Heart left ventricle (tissue), 16 donors: Measurements from ENCODE around the gene SORCS2. TPM values are rescaled to one million over a fixed set of nuclear protein-coding genes. Genes with fewer than 3 reads are reported as not detected.

ENCODE experiments used
- ATAC-seq, 4 donors: fragments of 200-7000 bp; cut with Tn5 transposase; one replicate each; pipeline ENCODE4 v1.9.1; 2020 to 2022; ENCODE audit warnings: moderate library complexity in 4 of 4, mild to moderate bottlenecking in 3 of 4, moderate number of reproducible peaks in 1 of 4
- DNase-seq, 5 donors: peaks; one replicate each; pipeline ENCODE4 v3.0.0-alpha.2; 2020
- H3K27ac ChIP-seq, 12 donors: fragments of 200-600 bp; sonication (generic) in 4 of 12; one replicate each; pipeline versions ENCODE4 v1.5.0 to v1.8.0; 2016 to 2022; ENCODE audit warnings: mild to moderate bottlenecking in 2 of 12
- H3K27me3 ChIP-seq, 9 donors: fragments of 200-600 bp; sonication (generic) in 2 of 9; one replicate each; pipeline versions ENCODE4 v1.5.1 to v1.8.0; 2016 to 2022; ENCODE audit warnings: mild to moderate bottlenecking in 3 of 9
- H3K36me3 ChIP-seq, 9 donors: fragments of 200-600 bp; sonication (generic) in 2 of 9; one replicate each; pipeline versions ENCODE4 v1.5.0 to v1.8.0; 2018 to 2022; ENCODE audit warnings: mild to moderate bottlenecking in 2 of 9
- H3K4me1 ChIP-seq, 12 donors: fragments of 200-600 bp; sonication (generic) in 4 of 12; one replicate each; pipeline versions ENCODE4 v1.5.0 to v1.8.0; 2016 to 2022; ENCODE audit warnings: mild to moderate bottlenecking in 3 of 12
- H3K4me3 ChIP-seq, 12 donors: fragments of 200-600 bp; sonication (generic) in 4 of 12; one replicate each; pipeline versions ENCODE4 v1.5.0 to v1.8.0; 2017 to 2022; ENCODE audit warnings: mild to moderate bottlenecking in 9 of 12, moderate library complexity in 4 of 12
- H3K9me3 ChIP-seq, 12 donors: fragments of 200-600 bp; sonication (generic) in 4 of 12; one replicate each; pipeline versions ENCODE4 v1.5.0 to v1.8.0; 2016 to 2022; ENCODE audit warnings: mild to moderate bottlenecking in 1 of 12
- POLR2A ChIP-seq, 2 donors: fragments of 450-650 bp; IDR thresholded peaks; one replicate each; pipeline ENCODE4 v1.6.1; 2017; ENCODE audit warnings: antibody characterized with exemption in 2 of 2, mild to moderate bottlenecking in 2 of 2, moderate library complexity in 2 of 2
- WGBS, 4 donors: extraction: QIAGEN DNeasy Blood & Tissue Kit in 2 of 4; methylation state at CpG; one replicate each; pipeline versions ENCODE4 v1.1.5 to v1.1.7; 2013 to 2018; 5-methylcytosine and 5-hydroxymethylcytosine counted together
- intact Hi-C, 10 donors: fragments of 100-400 bp; cut with DNase I; formaldehyde crosslinking; loops; one replicate each; pipeline versions ENCODE4 v1.11.1 to v1.14.2; 2022
- polyA plus RNA-seq, 2 donors: library from polyadenylated mRNA; stranded (reverse); fragments of 200-250 nt; gene quantifications; one replicate each; pipeline ENCODE4 v1.2.3, GENCODE V29; 2013
- total RNA-seq, 9 donors: library from RNA; depleted of rRNA in 2 of 9; stranded (reverse); fragments of >200 nt in 2 of 9; fragmentation: NEBNext Ultra II Directional in 3 of 9; extraction: Animal tissue kit (Norgen Biotek cat#: 25700) in 3 of 9; gene quantifications; one replicate each; pipeline versions ENCODE4 v1.1.0 to v1.2.4, GENCODE V29; 2016 to 2023
- TF ChIP-seq, protein P1 (sequence below), 12 donors: fragments of 200-600 bp; sonication (generic) in 4 of 12; IDR thresholded peaks; one replicate each; pipeline versions ENCODE4 v1.5.0 to v1.8.0; 2018 to 2022; ENCODE audit warnings: antibody characterized with exemption in 12 of 12, mild to moderate bottlenecking in 5 of 12
- donor health status: ischemic (EF 13 %, LVEDD 7.1; RV severe dilation, severe dysfunction).
- donor health status: healthy with polysubstance abuse.
- donor health status: DM: no; HTN: yes; CAD: no.
- donor health status: DM: no; HTN: no; CAD: no.
- donor health status: ischemic (EF 25% LVEDD 6.9; RV normal size, moderate dysfunction).
- donor health status: ischemic (EF 25% LVEDD 5.7; RV mildly dilated, moderate dysfunction).
- donor health status: healthy.
- donor health status: DM: yes; HTN: yes; CAD: no.
- donor health status: ischemic (EF 35%, LVEDD 5.7; RV mildly dilated, moderate dysfunction).
- donor health status: nonischemic (EF 11% LVEDD 7.7; RV severe dilation, severe dysfunction).
- donor health status: DM: yes; HTN: yes; CAD: no.
- donor health status: PGD.
- donor health status: ischemic (EF 29% LVEDD 5.4; RV normal size, mild dysfunction).
- donor health status: nonischemic (EF 23%, LVEDD 6.1; RV moderate dilation, normal function).

Gene SORCS2
- total and polyA plus RNA-seq, 11 donors, result 0.28 to 5.5 (median 2.4) TPM

GRCh38 chr4:7194251-7195140 is 2.2 kb downstream of the SORCS2 start:
- intact Hi-C loops, result loop anchor here in 8 of 10 donors (2.0 to 10.0 kb wide), 12 partner anchors 92 to 790 kb away; no protein-coding TSS in a partner anchor
- TF ChIP-seq, protein P1, sequence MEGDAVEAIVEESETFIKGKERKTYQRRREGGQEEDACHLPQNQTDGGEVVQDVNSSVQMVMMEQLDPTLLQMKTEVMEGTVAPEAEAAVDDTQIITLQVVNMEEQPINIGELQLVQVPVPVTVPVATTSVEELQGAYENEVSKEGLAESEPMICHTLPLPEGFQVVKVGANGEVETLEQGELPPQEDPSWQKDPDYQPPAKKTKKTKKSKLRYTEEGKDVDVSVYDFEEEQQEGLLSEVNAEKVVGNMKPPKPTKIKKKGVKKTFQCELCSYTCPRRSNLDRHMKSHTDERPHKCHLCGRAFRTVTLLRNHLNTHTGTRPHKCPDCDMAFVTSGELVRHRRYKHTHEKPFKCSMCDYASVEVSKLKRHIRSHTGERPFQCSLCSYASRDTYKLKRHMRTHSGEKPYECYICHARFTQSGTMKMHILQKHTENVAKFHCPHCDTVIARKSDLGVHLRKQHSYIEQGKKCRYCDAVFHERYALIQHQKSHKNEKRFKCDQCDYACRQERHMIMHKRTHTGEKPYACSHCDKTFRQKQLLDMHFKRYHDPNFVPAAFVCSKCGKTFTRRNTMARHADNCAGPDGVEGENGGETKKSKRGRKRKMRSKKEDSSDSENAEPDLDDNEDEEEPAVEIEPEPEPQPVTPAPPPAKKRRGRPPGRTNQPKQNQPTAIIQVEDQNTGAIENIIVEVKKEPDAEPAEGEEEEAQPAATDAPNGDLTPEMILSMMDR (IDR thresholded peaks at IDR 0.05), result peak; percentile 19 to 63 (median 46)
- TF ChIP-seq POLR2A (IDR thresholded peaks at IDR 0.05), result no peak
- Histone ChIP-seq H3K4me1 (peaks cover 0 to 21% (median 12%) of the 10 kb centered on the region in 12 donors), H3K27ac (no peak overlapping the region), H3K27me3 (peaks cover 0 to 42% (median 24%) of the 10 kb centered on the region in 9 donors), H3K9me3 (no peaks in the 10 kb centered on the region), H3K36me3 (no peaks in the 10 kb centered on the region), H3K4me3 (no peak overlapping the region)
- peak in 1 of 5 donors; percentile 64 for DNase-seq
- ATAC-seq, result peak in 3 of 4 donors; percentile 38 to 65 (median 48)
- WGBS, 4 donors, result 53 to 62% (median 55%) methylated on average over 6 of the region's 6 CpGs

- Histone ChIP-seq H3K27ac (no peak overlapping the region), H3K36me3 (no peaks in the 10 kb centered on the region), H3K4me1 (peaks cover 0 to 21% (median 12%) of the 10 kb centered on the region in 12 donors), H3K9me3 (no peaks in the 10 kb centered on the region), H3K27me3 (peaks cover 0 to 36% (median 18%) of the 10 kb centered on the region in 9 donors), H3K4me3 (no peak overlapping the region)
- DNase-seq, result peak in 1 of 5 donors; percentile 16
- no peak for ATAC-seq
- TF ChIP-seq POLR2A (IDR thresholded peaks at IDR 0.05), result no peak
- TF ChIP-seq, protein P1 (IDR thresholded peaks at IDR 0.05), result no peak
- intact Hi-C loops, result loop anchor here in 4 of 10 donors (2.0 to 10.0 kb wide), 8 partner anchors 98 to 790 kb away; no protein-coding TSS in a partner anchor
- WGBS, 4 donors, result 83 to 88% (median 87%) methylated on average over 5 of the region's 5 CpGs
Measured at GRCh38 chr4:7195141-7195515, 2.8 kb downstream of the SORCS2 start.

- Histone ChIP-seq H3K27ac (no peak overlapping the region), H3K36me3 (no peaks in the 10 kb centered on the region), H3K9me3 (no peaks in the 10 kb centered on the region), H3K4me3 (no peak overlapping the region), H3K27me3 (peaks cover 0 to 34% (median 18%) of the 10 kb centered on the region in 9 donors), H3K4me1 (peaks cover 0 to 21% (median 12%) of the 10 kb centered on the region in 12 donors)
- 68 to 78% (median 74%) methylated on average over 14 of the region's 14 CpGs for WGBS, 4 donors
- DNase-seq, result peak in 1 of 5 donors; percentile 7
- intact Hi-C loops, result loop anchor here in 4 of 10 donors (2.0 to 10.0 kb wide), 8 partner anchors 97 to 789 kb away; no protein-coding TSS in a partner anchor
- TF ChIP-seq, protein P1 (IDR thresholded peaks at IDR 0.05), result no peak
- TF ChIP-seq POLR2A (IDR thresholded peaks at IDR 0.05), result no peak
- ATAC-seq, result no peak
Measured at GRCh38 chr4:7195546-7196287, 3.4 kb downstream of the SORCS2 start.
